Fibroblast of skin of left biceps (primary cell): ENCODE measurements around the gene HNRNPA2B1.

ENCODE experiments used
- DNase-seq, 2 experiments: peaks; one replicate each; pipeline ENCODE4 v3.0.0-alpha.2; 2013; ENCODE audit warnings: low read depth in 2 of 2

Gene HNRNPA2B1

GRCh38 chr7:26147030-26147429 is 53.5 kb downstream of the HNRNPA2B1 start:
- no peak for DNase-seq

- DNase-seq: no peak
Observed at GRCh38 chr7:26145238-26145637, 55.3 kb downstream of the HNRNPA2B1 start.

- DNase-seq: no peak
Observed at GRCh38 chr7:26144184-26145080, 56.1 kb downstream of the HNRNPA2B1 start.

GRCh38 chr7:26143298-26144048 is 57.1 kb downstream of the HNRNPA2B1 start:
- no peak for DNase-seq

GRCh38 chr7:26141077-26141476 is 59.5 kb downstream of the HNRNPA2B1 start:
- no peak for DNase-seq

GRCh38 chr7:26140380-26140779 is 60.2 kb downstream of the HNRNPA2B1 start:
- no peak for DNase-seq
